Liver (tissue), 9 donors: ENCODE measurements around the gene MIER3. TPM values are rescaled to one million over a fixed set of nuclear protein-coding genes. Genes with fewer than 3 reads are reported as not detected.

Experiments used
- DNase-seq: peaks from one replicate; pipeline ENCODE4 v3.0.0-alpha.2; 2017; ENCODE audit warnings: low spot score
- H3K27ac ChIP-seq, 2 donors: one replicate each; pipeline ENCODE4 v1.7.0; 2013; ENCODE audit warnings: inconsistent platforms in 2 of 2, low read length in 2 of 2, control low read depth in 1 of 2, low read depth in 1 of 2, mild to moderate bottlenecking in 1 of 2
- H3K27me3 ChIP-seq, 4 donors: one replicate each; pipeline versions ENCODE4 v1.6.1 to v1.7.0; 2013; ENCODE audit warnings: low read length in 3 of 4, inconsistent platforms in 1 of 4, mild to moderate bottlenecking in 1 of 4, moderate library complexity in 1 of 4; ENCODE audit not compliant: control insufficient read depth in 4 of 4, insufficient read depth in 4 of 4
- H3K36me3 ChIP-seq, 4 donors: one replicate each; pipeline versions ENCODE4 v1.6.1 to v1.7.0; 2013; ENCODE audit warnings: low read length in 3 of 4, mild to moderate bottlenecking in 3 of 4, low read depth in 1 of 4, moderate library complexity in 1 of 4; ENCODE audit not compliant: control insufficient read depth in 4 of 4, insufficient read depth in 3 of 4
- H3K4me1 ChIP-seq, 4 donors: one replicate each; pipeline versions ENCODE4 v1.6.1 to v1.7.0; 2013; ENCODE audit warnings: low read length in 3 of 4, mild to moderate bottlenecking in 3 of 4, moderate library complexity in 1 of 4; ENCODE audit not compliant: control insufficient read depth in 4 of 4, insufficient read depth in 4 of 4
- H3K4me3 ChIP-seq, 3 donors: one replicate each; pipeline versions ENCODE4 v1.6.1 to v1.7.0; 2013; ENCODE audit warnings: low read length in 3 of 3, control low read depth in 1 of 3, low read depth in 1 of 3, mild to moderate bottlenecking in 1 of 3
- H3K9ac ChIP-seq, 2 donors: one replicate each; pipeline ENCODE4 v1.7.0; 2013; ENCODE audit warnings: low read length in 2 of 2, mild to moderate bottlenecking in 2 of 2, moderate library complexity in 2 of 2, control low read depth in 1 of 2, low read depth in 1 of 2
- H3K9me3 ChIP-seq, 4 donors: one replicate each; pipeline versions ENCODE4 v1.6.1 to v1.7.0; 2013; ENCODE audit warnings: low read length in 3 of 4; ENCODE audit not compliant: control insufficient read depth in 4 of 4
- CTCF ChIP-seq: fragments of 150-350 bp; IDR thresholded peaks from 2 replicates; pipeline ENCODE4 v1.5.1; 2017; ENCODE audit warnings: improper control_type of control experiment, low read depth, low read length; ENCODE audit not compliant: missing input control
- EGR1 ChIP-seq, 2 donors: IDR thresholded peaks; 2 replicates each; pipeline ENCODE4 v1.6.1; 2016 to 2018; ENCODE audit warnings: antibody characterized with exemption in 2 of 2, low read depth in 2 of 2
- FOXA1 ChIP-seq: IDR thresholded peaks from 2 replicates; pipeline ENCODE4 v1.6.1; 2016; ENCODE audit warnings: antibody characterized with exemption
- FOXA2 ChIP-seq: IDR thresholded peaks from 2 replicates; pipeline ENCODE4 v1.6.1; 2016; ENCODE audit warnings: antibody characterized with exemption
- HNF4A ChIP-seq, 2 donors: conservative IDR thresholded peaks; 2 replicates each; pipeline ENCODE4 v1.6.1; 2016; ENCODE audit warnings: antibody characterized with exemption in 2 of 2, mild to moderate bottlenecking in 2 of 2
- HNF4G ChIP-seq: IDR thresholded peaks from 2 replicates; pipeline ENCODE4 v1.6.1; 2016; ENCODE audit warnings: antibody characterized with exemption
- JUND ChIP-seq, 2 donors: IDR thresholded peaks; 2 replicates each; pipeline ENCODE4 v1.6.1; 2016; ENCODE audit warnings: antibody characterized with exemption in 2 of 2
- MAX ChIP-seq: IDR thresholded peaks from 2 replicates; pipeline ENCODE4 v1.6.1; 2016; ENCODE audit warnings: antibody characterized with exemption
- NR2F2 ChIP-seq: IDR thresholded peaks from 2 replicates; pipeline ENCODE4 v1.6.1; 2016; ENCODE audit warnings: antibody characterized with exemption
- RAD21 ChIP-seq, 2 donors: IDR thresholded peaks; 2 replicates each; pipeline ENCODE4 v1.6.1; 2016; ENCODE audit warnings: antibody characterized with exemption in 2 of 2, mild to moderate bottlenecking in 2 of 2
- REST ChIP-seq: IDR thresholded peaks from 2 replicates; pipeline ENCODE4 v1.6.1; 2016; ENCODE audit warnings: antibody characterized with exemption, mild to moderate bottlenecking
- RXRA ChIP-seq, 2 donors: IDR thresholded peaks; 2 replicates each; pipeline ENCODE4 v1.6.1; 2017 to 2018; ENCODE audit warnings: antibody characterized with exemption in 2 of 2, mild to moderate bottlenecking in 1 of 2
- SP1 ChIP-seq: IDR thresholded peaks from 2 replicates; pipeline ENCODE4 v1.6.1; 2018; ENCODE audit warnings: antibody characterized with exemption, mild to moderate bottlenecking
- TAF1 ChIP-seq: conservative IDR thresholded peaks from 2 replicates; pipeline ENCODE4 v1.6.1; 2016; ENCODE audit warnings: antibody characterized with exemption, mild to moderate bottlenecking
- YY1 ChIP-seq: IDR thresholded peaks from 2 replicates; pipeline ENCODE4 v1.6.1; 2016; ENCODE audit warnings: antibody characterized with exemption, mild to moderate bottlenecking
- ZBTB33 ChIP-seq: IDR thresholded peaks from 2 replicates; pipeline ENCODE4 v1.6.1; 2016; ENCODE audit warnings: antibody characterized with exemption
- WGBS: extraction: QIAGEN DNeasy Blood & Tissue Kit; methylation state at CpG from one replicate; pipeline ENCODE4 v1.1.7; 2013; 5-methylcytosine and 5-hydroxymethylcytosine counted together
- polyA plus RNA-seq, 2 donors: library from polyadenylated mRNA; stranded (reverse) in 1 of 2; unstranded in 1 of 2; fragments of 200-250 nt in 1 of 2; fragments of >200 nt in 1 of 2; fragmentation: Nextera tagmentation in 1 of 2; extraction: Ambion mirVana in 1 of 2; gene quantifications; one replicate each; pipeline versions ENCODE4 v1.2.1 to v1.2.3, GENCODE V29; 2013 to 2015
- total RNA-seq, 2 donors: library from RNA; depleted of rRNA; stranded (reverse); fragments of >200 nt; gene quantifications; one replicate each; pipeline ENCODE4 v1.2.3, GENCODE V29; 2014
- donor health status: healthy.
- donor health status: healthy.
- donor health status: healthy.
- donor health status: healthy.
- donor health status: healthy.

MIER3 gene
- total and polyA plus RNA-seq, 4 donors = 4.1 to 15.5 (median 8.1) TPM

- Histone ChIP-seq H3K27ac (no peak overlapping the region), H3K9me3 (no peaks in the 10 kb centered on the region), H3K27me3 (no peaks in the 10 kb centered on the region), H3K9ac (no peak overlapping the region), H3K4me3 (no peak overlapping the region), H3K4me1 (no peaks in the 10 kb centered on the region), H3K36me3 (peaks cover 10 to 68% (median 46%) of the 10 kb centered on the region in 4 donors)
- TF ChIP-seq FOXA1 (no peak), FOXA2 (no peak), EGR1 (IDR thresholded peaks at IDR 0.05; ENCODE audit: low read depth in 2 of 2) (no peak), TAF1 (no peak), NR2F2 (no peak), MAX (no peak), HNF4A (conservative IDR thresholded peaks at IDR 0.05) (no peak), CTCF (no peak), JUND (IDR thresholded peaks at IDR 0.05) (no peak), SP1 (no peak), YY1 (no peak), RAD21 (IDR thresholded peaks at IDR 0.05) (no peak), HNF4G (no peak)
- WGBS = 98% methylated on average over 5 of the region's 5 CpGs
- DNase-seq = no peak
These were observed 70.4 kb downstream of the MIER3 start for GRCh38 chr5:56881571-56881970.

GRCh38 chr5:56876327-56876726, 75.6 kb downstream of the MIER3 start:
- Histone ChIP-seq H3K9ac (no peak overlapping the region), H3K9me3 (no peaks in the 10 kb centered on the region), H3K4me1 (no peaks in the 10 kb centered on the region), H3K27ac (no peak overlapping the region), H3K4me3 (no peak overlapping the region), H3K36me3 (peaks cover 4 to 46% (median 27%) of the 10 kb centered on the region in 4 donors), H3K27me3 (no peaks in the 10 kb centered on the region)
- TF ChIP-seq RAD21 (IDR thresholded peaks at IDR 0.05) = no peak
- no peak for TF ChIP-seq NR2F2
- TF ChIP-seq ZBTB33 = no peak
- TF ChIP-seq FOXA2 = no peak
- no peak for TF ChIP-seq RXRA (IDR thresholded peaks at IDR 0.05)
- TF ChIP-seq SP1 = no peak
- TF ChIP-seq YY1 = no peak
- TF ChIP-seq EGR1 (IDR thresholded peaks at IDR 0.05; ENCODE audit: low read depth in 2 of 2) = no peak
- no peak for TF ChIP-seq CTCF
- no peak for TF ChIP-seq HNF4A (conservative IDR thresholded peaks at IDR 0.05)
- TF ChIP-seq REST = no peak
- no peak for TF ChIP-seq MAX
- 88% methylated on average over 3 of the region's 3 CpGs for WGBS
- DNase-seq = no peak
